Loucy (cell line): ENCODE results near the gene FAM193A.

ENCODE experiments used
- H2AFZ ChIP-seq: fragments of 200-600 bp; sonication (generic); 2 replicates; pipeline ENCODE4 v1.6.0; 2016; ENCODE audit warnings: antibody characterized with exemption, mild to moderate bottlenecking, low read length, moderate library complexity
- H3F3A ChIP-seq: fragments of 200-600 bp; 2 replicates; pipeline ENCODE4 v1.6.0; 2016; ENCODE audit warnings: antibody characterized with exemption, low read depth, mild to moderate bottlenecking
- H3K27me3 ChIP-seq: fragments of 200-600 bp; sonication (generic); 2 replicates; pipeline ENCODE4 v1.6.1; 2014; ENCODE audit warnings: low read length, mild to moderate bottlenecking; ENCODE audit not compliant: insufficient read depth, poor library complexity, severe bottlenecking
- H3K36me3 ChIP-seq: fragments of 200-600 bp; sonication (generic); 2 replicates; pipeline ENCODE4 v1.6.1; 2016; ENCODE audit warnings: low read length; ENCODE audit not compliant: insufficient read depth
- H3K4me1 ChIP-seq: fragments of 200-600 bp; sonication (generic); 2 replicates; pipeline ENCODE4 v1.5.1; 2014; ENCODE audit warnings: low read length, mild to moderate bottlenecking; ENCODE audit not compliant: insufficient read depth, poor library complexity, severe bottlenecking
- H3K4me2 ChIP-seq: fragments of 200-600 bp; sonication (generic); 2 replicates; pipeline ENCODE4 v1.6.0; 2014; ENCODE audit warnings: antibody characterized with exemption, low read length, low read depth, mild to moderate bottlenecking; ENCODE audit not compliant: poor library complexity, severe bottlenecking
- H3K4me3 ChIP-seq: fragments of 200-600 bp; sonication (generic); 2 replicates; pipeline ENCODE4 v1.5.1; 2014; ENCODE audit warnings: low read length, mild to moderate bottlenecking, mixed read lengths; ENCODE audit not compliant: poor library complexity, severe bottlenecking
- H3K79me2 ChIP-seq: fragments of 200-600 bp; sonication (generic); 2 replicates; pipeline ENCODE4 v1.6.1; 2014; ENCODE audit warnings: low read length; ENCODE audit not compliant: insufficient read depth
- H3K9ac ChIP-seq: fragments of 200-600 bp; sonication (generic); 2 replicates; pipeline ENCODE4 v1.6.0; 2014; ENCODE audit warnings: mild to moderate bottlenecking, low read depth, low read length, moderate library complexity; ENCODE audit not compliant: poor library complexity, severe bottlenecking
- H3K9me2 ChIP-seq: fragments of 200-600 bp; sonication (generic); replicated peaks from 2 replicates; pipeline ENCODE4 v1.6.1; 2016; ENCODE audit warnings: low read depth, low read length, mixed read lengths
- H3K9me3 ChIP-seq: fragments of 200-600 bp; sonication (generic); 2 replicates; pipeline ENCODE4 v1.6.1; 2014; ENCODE audit warnings: mild to moderate bottlenecking, antibody characterized with exemption, low read length, low read depth; ENCODE audit not compliant: insufficient read depth
- H4K20me1 ChIP-seq: fragments of 200-600 bp; sonication (generic); 2 replicates; pipeline ENCODE4 v1.6.0; 2014; ENCODE audit warnings: antibody characterized with exemption, low read length, mild to moderate bottlenecking; ENCODE audit not compliant: insufficient read depth, poor library complexity, severe bottlenecking
- EZH2phosphoT487 ChIP-seq: fragments of 200-600 bp; IDR thresholded peaks from 2 replicates; pipeline ENCODE4 v1.6.1; 2018; ENCODE audit warnings: antibody characterized with exemption, mild to moderate bottlenecking, moderate library complexity, borderline replicate concordance
- TF ChIP-seq, protein P1 (sequence below): fragments of 200-600 bp; sonication (generic); conservative IDR thresholded peaks from 2 replicates; pipeline ENCODE4 v1.5.1; 2014; ENCODE audit warnings: mild to moderate bottlenecking, antibody characterized with exemption, low read length

Gene FAM193A

DNA sequence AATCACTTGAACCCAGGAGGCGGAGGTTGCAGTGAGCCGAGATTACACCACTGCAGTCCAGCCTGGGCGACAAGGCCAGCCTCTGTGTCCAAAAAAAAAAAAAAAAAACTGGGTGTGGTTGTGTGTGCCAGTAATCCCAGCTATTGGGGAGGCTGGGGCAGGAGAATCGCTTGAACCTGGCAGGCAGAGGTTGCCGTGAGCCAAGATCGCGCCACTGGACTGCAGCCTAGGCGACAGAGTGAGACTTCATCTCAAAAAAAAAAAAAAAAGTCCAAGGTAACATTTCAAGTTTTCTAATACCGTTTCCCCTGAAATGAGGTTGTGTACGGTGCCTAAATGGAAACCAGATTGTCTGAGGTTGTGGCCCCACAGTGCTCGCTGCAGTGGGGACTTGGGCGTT, 35.6 kb downstream of the FAM193A start:
- Histone ChIP-seq H3K4me2 (no peak overlapping the region), H4K20me1 (peaks cover 71% of the 10 kb centered on the region), H3K9me2 (no peaks in the 10 kb centered on the region), H3F3A (no peaks in the 10 kb centered on the region), H3K9me3 (no peaks in the 10 kb centered on the region), H3K27me3 (no peaks in the 10 kb centered on the region), H3K4me1 (no peaks in the 10 kb centered on the region), H3K9ac (no peak overlapping the region), H3K36me3 (no peaks in the 10 kb centered on the region), H2AFZ (no peak overlapping the region), H3K4me3 (no peak overlapping the region), H3K79me2 (peaks cover 98% of the 10 kb centered on the region)
- TF ChIP-seq, protein P1, sequence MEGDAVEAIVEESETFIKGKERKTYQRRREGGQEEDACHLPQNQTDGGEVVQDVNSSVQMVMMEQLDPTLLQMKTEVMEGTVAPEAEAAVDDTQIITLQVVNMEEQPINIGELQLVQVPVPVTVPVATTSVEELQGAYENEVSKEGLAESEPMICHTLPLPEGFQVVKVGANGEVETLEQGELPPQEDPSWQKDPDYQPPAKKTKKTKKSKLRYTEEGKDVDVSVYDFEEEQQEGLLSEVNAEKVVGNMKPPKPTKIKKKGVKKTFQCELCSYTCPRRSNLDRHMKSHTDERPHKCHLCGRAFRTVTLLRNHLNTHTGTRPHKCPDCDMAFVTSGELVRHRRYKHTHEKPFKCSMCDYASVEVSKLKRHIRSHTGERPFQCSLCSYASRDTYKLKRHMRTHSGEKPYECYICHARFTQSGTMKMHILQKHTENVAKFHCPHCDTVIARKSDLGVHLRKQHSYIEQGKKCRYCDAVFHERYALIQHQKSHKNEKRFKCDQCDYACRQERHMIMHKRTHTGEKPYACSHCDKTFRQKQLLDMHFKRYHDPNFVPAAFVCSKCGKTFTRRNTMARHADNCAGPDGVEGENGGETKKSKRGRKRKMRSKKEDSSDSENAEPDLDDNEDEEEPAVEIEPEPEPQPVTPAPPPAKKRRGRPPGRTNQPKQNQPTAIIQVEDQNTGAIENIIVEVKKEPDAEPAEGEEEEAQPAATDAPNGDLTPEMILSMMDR = no peak
- no peak for TF ChIP-seq EZH2phosphoT487

DNA sequence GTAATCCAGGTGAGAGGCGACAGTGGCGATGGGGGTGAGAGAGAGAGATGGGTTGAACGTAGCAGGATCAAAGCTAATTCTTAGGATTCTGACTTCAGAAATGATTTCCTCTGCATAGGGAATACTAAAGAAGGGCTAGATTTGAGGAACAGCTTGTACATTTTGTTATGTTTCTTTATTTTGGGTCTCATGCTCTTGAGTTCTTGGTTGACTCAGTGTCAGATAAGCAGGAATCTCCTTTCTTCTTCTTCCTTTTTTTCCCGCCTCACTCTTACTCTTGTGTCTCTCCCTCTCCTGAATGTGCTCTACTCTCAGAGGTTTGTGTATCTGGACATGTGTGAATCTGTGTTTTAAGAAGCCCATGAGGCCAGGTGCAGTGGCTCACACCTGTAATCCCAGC, 36.4 kb downstream of the FAM193A start:
- Histone ChIP-seq H3F3A (no peaks in the 10 kb centered on the region), H3K4me3 (no peak overlapping the region), H3K9me3 (no peaks in the 10 kb centered on the region), H4K20me1 (peaks cover 73% of the 10 kb centered on the region), H3K9me2 (no peaks in the 10 kb centered on the region), H3K4me2 (no peak overlapping the region), H3K9ac (no peak overlapping the region), H3K27me3 (no peaks in the 10 kb centered on the region), H3K36me3 (no peaks in the 10 kb centered on the region), H2AFZ (no peak overlapping the region), H3K4me1 (no peaks in the 10 kb centered on the region), H3K79me2 (peaks cover 98% of the 10 kb centered on the region)
- TF ChIP-seq, protein P1 = no peak
- TF ChIP-seq EZH2phosphoT487 = no peak

DNA sequence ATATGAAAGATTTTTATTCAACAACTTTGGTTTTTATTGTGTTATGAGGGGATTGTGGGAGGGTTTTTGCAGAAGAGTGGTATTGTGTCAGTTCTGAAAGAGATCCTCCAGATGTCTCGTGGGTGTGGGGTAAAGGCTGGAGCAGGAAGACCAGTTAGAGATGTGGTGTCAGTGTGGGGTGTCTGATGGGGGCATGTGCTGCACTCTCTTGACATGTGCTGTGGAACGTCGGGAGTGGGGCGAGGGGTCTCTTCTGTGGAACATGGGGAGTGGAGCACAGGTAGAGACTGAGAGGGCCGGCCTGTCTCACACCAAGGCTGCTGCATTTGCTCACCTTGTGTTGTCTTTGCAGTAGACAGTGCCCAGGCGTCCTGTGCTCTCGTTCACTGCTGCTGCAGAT, 37.6 kb downstream of the FAM193A start:
- Histone ChIP-seq H3K27me3 (no peaks in the 10 kb centered on the region), H2AFZ (no peak overlapping the region), H3K79me2 (peaks cover 98% of the 10 kb centered on the region), H3K9me2 (no peaks in the 10 kb centered on the region), H3K9ac (no peak overlapping the region), H4K20me1 (peaks cover 73% of the 10 kb centered on the region), H3K36me3 (no peaks in the 10 kb centered on the region), H3F3A (no peaks in the 10 kb centered on the region), H3K9me3 (no peaks in the 10 kb centered on the region), H3K4me2 (no peak overlapping the region), H3K4me3 (no peak overlapping the region), H3K4me1 (no peaks in the 10 kb centered on the region)
- no peak for TF ChIP-seq EZH2phosphoT487
- TF ChIP-seq, protein P1 = no peak
